Endothelial cell of umbilical vein (primary cell): ENCODE results near the gene MPC1L. TPM values are rescaled to one million over a fixed set of nuclear protein-coding genes. Genes with fewer than 3 reads are reported as not detected.

ENCODE experiments used
- BruUV-seq: library from RNA; stranded (reverse); fragments of 400-500 nt; replicated peaks from 2 replicates; lab custom pipeline; 2021; lab: Mats Ljungman, UMichigan
- CTCF ChIA-PET: fragments of 300-600, 350-600 bp; sonication (Branson Sonifier 250); formaldehyde crosslinking; loops from one replicate; lab custom pipeline; 2021; ENCODE audit warnings: antibody characterized with exemption, inconsistent platforms; lab: Charles Lee
- POLR2A ChIA-PET: fragments of 300-600, 350-600 bp; sonication (Branson Sonifier 250); formaldehyde crosslinking; loops from one replicate; lab custom pipeline; 2021; ENCODE audit warnings: antibody characterized with exemption, inconsistent platforms; lab: Charles Lee
- DNase-seq: peaks from one replicate; pipeline ENCODE4 v3.0.0-alpha.2; 2011; ENCODE audit warnings: low read depth, low spot score
- FAIRE-seq: peaks from 2 replicates; lab custom pipeline; 2011; peaks lifted over from hg19 to GRCh38; lab: Jason Lieb, UNC
- H2AFZ ChIP-seq: 2 replicates; pipeline ENCODE4 v1.6.0; 2012; ENCODE audit warnings: low read depth, low read length, control low read depth, inconsistent platforms
- H3K27ac ChIP-seq: 2 replicates; pipeline ENCODE4 v1.5.1; 2011; ENCODE audit warnings: low read depth, mild to moderate bottlenecking, control low read depth, low read length, moderate library complexity; ENCODE audit not compliant: insufficient read depth
- H3K27me3 ChIP-seq, 2 experiments: 2 replicates each; pipeline versions ENCODE4 v1.6.0 to v1.6.1; 2011; ENCODE audit warnings: low read length in 2 of 2, mixed read lengths in 1 of 2; ENCODE audit not compliant: control insufficient read depth in 2 of 2, insufficient read depth in 2 of 2
- H3K36me3 ChIP-seq, 2 experiments: 2 replicates in 1 of 2; 3 replicates in 1 of 2; pipeline ENCODE4 v1.5.1; 2011; ENCODE audit warnings: low read length in 2 of 2, mild to moderate bottlenecking in 1 of 2, moderate library complexity in 1 of 2; ENCODE audit not compliant: control insufficient read depth in 2 of 2, insufficient read depth in 2 of 2; ENCODE audit errors: extremely low read depth in 1 of 2
- H3K4me1 ChIP-seq: 3 replicates; pipeline ENCODE4 v1.5.1; 2011; ENCODE audit warnings: mild to moderate bottlenecking, low read length; ENCODE audit not compliant: control insufficient read depth, insufficient read depth; ENCODE audit errors: extremely low read depth
- H3K4me2 ChIP-seq: 2 replicates; pipeline ENCODE4 v1.6.1; 2011; ENCODE audit warnings: low read length, control low read depth, mixed read lengths; ENCODE audit not compliant: insufficient read depth
- H3K4me3 ChIP-seq, 3 experiments: fragments of 200-600 bp in 1 of 3; sonication (generic), shearing (Covaris generic) in 1 of 3; replicated peaks in 1 of 3; 2 replicates each; pipeline ENCODE4 v1.5.1; 2011 to 2016; ENCODE audit warnings: control low read depth in 3 of 3, low read length in 3 of 3, mild to moderate bottlenecking in 2 of 3, inconsistent platforms in 1 of 3, low read depth in 1 of 3, moderate library complexity in 1 of 3; ENCODE audit not compliant: insufficient read depth in 1 of 3
- H3K79me2 ChIP-seq: 2 replicates; pipeline ENCODE4 v1.6.0; 2012; ENCODE audit warnings: low read length, inconsistent platforms; ENCODE audit not compliant: control insufficient read depth, insufficient read depth
- H3K9ac ChIP-seq: replicated peaks from 2 replicates; pipeline ENCODE3; 2011; ENCODE audit warnings: low read length, control low read depth; ENCODE audit not compliant: insufficient read depth; ENCODE audit errors: extremely low read depth
- H3K9me1 ChIP-seq: replicated peaks from 3 replicates; pipeline ENCODE4 v1.6.0; 2011; ENCODE audit warnings: mild to moderate bottlenecking, low read length; ENCODE audit not compliant: control insufficient read depth, insufficient read depth; ENCODE audit errors: extremely low read depth
- H3K9me3 ChIP-seq: replicated peaks from 2 replicates; pipeline ENCODE4 v1.5.1; 2012; ENCODE audit warnings: low read length, inconsistent platforms; ENCODE audit not compliant: control insufficient read depth, insufficient read depth
- H4K20me1 ChIP-seq: replicated peaks from 2 replicates; pipeline ENCODE3; 2011; ENCODE audit warnings: mild to moderate bottlenecking, low read length; ENCODE audit not compliant: control insufficient read depth, insufficient read depth; ENCODE audit errors: extremely low read depth
- CTCF ChIP-seq, 2 donors: IDR thresholded peaks; 1 replicate in 1 of 2; 2 replicates in 1 of 2; pipeline ENCODE4 v1.5.1; 2011; ENCODE audit warnings: low read length in 2 of 2, mild to moderate bottlenecking in 2 of 2, moderate library complexity in 2 of 2, control low read depth in 1 of 2, inconsistent platforms in 1 of 2, low read depth in 1 of 2; ENCODE audit not compliant: insufficient read depth in 1 of 2; ENCODE audit errors: extremely low read depth in 1 of 2
- EZH2 ChIP-seq: IDR thresholded peaks from 2 replicates; pipeline ENCODE4 v1.6.1; 2012; ENCODE audit warnings: borderline replicate concordance, low read depth, mild to moderate bottlenecking, moderate library complexity, low read length, inconsistent platforms; ENCODE audit not compliant: severe bottlenecking
- FOS ChIP-seq: IDR thresholded peaks from 2 replicates; pipeline ENCODE4 v1.6.1; 2011; ENCODE audit warnings: mild to moderate bottlenecking, low read length, moderate library complexity, borderline replicate concordance; ENCODE audit not compliant: insufficient read depth
- GATA2 ChIP-seq: IDR thresholded peaks from 2 replicates; pipeline ENCODE4 v1.7.0; 2011; ENCODE audit warnings: low read depth, mild to moderate bottlenecking, moderate library complexity, mixed read lengths, low read length; ENCODE audit not compliant: insufficient read length, insufficient read depth
- JUN ChIP-seq: IDR thresholded peaks from 2 replicates; pipeline ENCODE4 v1.6.1; 2011; ENCODE audit warnings: borderline replicate concordance, low read depth; ENCODE audit not compliant: insufficient read length, insufficient read depth
- MAX ChIP-seq: IDR thresholded peaks from 2 replicates; pipeline ENCODE4 v1.6.1; 2011; ENCODE audit not compliant: insufficient read depth, insufficient read length
- MYC ChIP-seq: IDR thresholded peaks from one replicate; pipeline ENCODE4 v1.6.1; 2011; ENCODE audit warnings: mild to moderate bottlenecking, low read depth, low read length
- POLR2A ChIP-seq: IDR thresholded peaks from 2 replicates; pipeline ENCODE4 v1.6.1; 2012; ENCODE audit warnings: low read depth, mild to moderate bottlenecking, control low read depth, low read length
- POLR2AphosphoS5 ChIP-seq: IDR thresholded peaks from 2 replicates; pipeline ENCODE4 v1.6.1; 2012; ENCODE audit warnings: low read depth, mild to moderate bottlenecking, control low read depth, low read length, moderate library complexity; ENCODE audit not compliant: insufficient read depth
- dilution Hi-C: fragments of 300-500 bp; cut with MboI; formaldehyde crosslinking; loops from one replicate; pipeline ENCODE4 v1.15.0; 2019; ENCODE audit warnings: low sequenced_read_pairs; ENCODE audit not compliant: extremely low pct_ligation_motif_present
- intact Hi-C: fragments of 100-400 bp; cut with micrococcal nuclease; formaldehyde crosslinking; loops from one replicate; pipeline ENCODE4 v1.10.0; 2022
- polyA plus RNA-seq, 4 experiments: library from polyadenylated mRNA; depleted of rRNA in 3 of 4; stranded (reverse) in 3 of 4; unstranded in 1 of 4; fragments of >200 nt; gene quantifications; 2 replicates each; pipeline versions ENCODE4 v1.2.1 to v1.2.3, GENCODE V29; 2011 to 2012; ENCODE audit warnings: missing spikeins in 1 of 4
- total RNA-seq: library from RNA; stranded (reverse); gene quantifications from 2 replicates; pipeline ENCODE4 v1.2.3, GENCODE V29; 2021

The MPC1L gene
- total and polyA plus RNA-seq, 2 donors (not counting 3 experiments of a cell fraction or from before 2014, with no cell fraction given): 0.19 TPM; not detected in 1

- DNase-seq: no peak
- peaks cover 6 to 7% of the 10 kb centered on the region in 2 experiments for H3K36me3 ChIP-seq
- no peaks in the 10 kb centered on the region for H3K9me1 ChIP-seq
- dilution Hi-C loops: no loop called here
- no peaks in the 10 kb centered on the region for H3K9me3 ChIP-seq
- no peak overlapping the region for H3K27ac ChIP-seq
- TF ChIP-seq FOS (no peak), EZH2 (no peak), GATA2 (no peak), POLR2A (no peak), MYC (no peak), JUN (no peak), POLR2AphosphoS5 (no peak), CTCF (IDR thresholded peaks at IDR 0.05; ENCODE audit: extremely low read depth in 1 of 2, insufficient read depth in 1 of 2, low read depth in 1 of 2, low read length in 2 of 2) (no peak), MAX (no peak)
- no peak overlapping the region for H3K4me2 ChIP-seq
- FAIRE-seq: peak; percentile 82
- ChIA-PET POLR2A (no interaction called here), CTCF (no interaction called here)
- intact Hi-C loops: no loop called here
- H3K4me3 ChIP-seq: no peak overlapping the region
- no TSS peak for BruUV-seq
- no peak overlapping the region for H2AFZ ChIP-seq
- H3K27me3 ChIP-seq: no peaks in the 10 kb centered on the region
- H3K4me1 ChIP-seq: no peaks in the 10 kb centered on the region
- H3K9ac ChIP-seq: no peak overlapping the region
- H4K20me1 ChIP-seq: no peaks in the 10 kb centered on the region
- no peaks in the 10 kb centered on the region for H3K79me2 ChIP-seq
Measured at GRCh38 chrX:40671126-40671525, 47.9 kb downstream of the MPC1L start.

Other genes starting within 250 kb of the MPC1L start
- gene ATP6AP2, start 42.5 kb upstream of the MPC1L start, total RNA-seq: 84.6 and 90.8 TPM in 2 replicates
- gene ATP6AP2, start 42.5 kb upstream of the MPC1L start, polyA plus RNA-seq: 95.7 and 95.9 TPM in 2 replicates
- 12.1 and 12.4 TPM in 2 replicates for gene CXorf38, start 24.1 kb downstream of the MPC1L start, total RNA-seq
- gene CXorf38, start 24.1 kb downstream of the MPC1L start, polyA plus RNA-seq: 5.2 and 5.9 TPM in 2 replicates
- 55.8 and 56.4 TPM in 2 replicates for gene MED14, start 112.1 kb downstream of the MPC1L start, total RNA-seq
- gene MED14, start 112.1 kb downstream of the MPC1L start, polyA plus RNA-seq: 21.2 and 25.6 TPM in 2 replicates